Measurements from ENCODE around the gene IL2RA.
A peak's percentile ranks its signal among the peaks of the same experiment; 100 is the strongest.

The IL2RA gene

DNA sequence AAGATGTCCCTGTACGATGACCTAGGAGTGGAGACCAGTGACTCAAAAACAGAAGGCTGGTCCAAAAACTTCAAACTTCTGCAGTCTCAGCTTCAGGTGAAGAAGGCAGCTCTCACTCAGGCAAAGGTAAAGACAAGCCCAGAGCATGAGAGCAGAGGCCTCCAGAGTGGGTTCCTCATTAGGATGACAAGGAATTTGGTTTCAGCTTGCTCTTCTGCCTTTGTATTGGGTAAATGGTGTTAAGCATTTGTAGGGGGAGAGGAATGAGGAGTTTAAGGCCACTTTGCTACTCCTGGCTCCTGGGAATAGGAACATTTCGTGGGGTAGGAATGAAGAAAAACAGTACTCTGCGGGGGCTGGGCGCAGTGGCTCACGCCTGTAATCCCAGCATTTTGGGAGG, 34.9 kb upstream of the IL2RA start:
- Histone ChIP-seq H3K27me3 (ENCODE audit: insufficient read depth, low read length) (no peaks in the 10 kb centered on the region), H2AFZ (ENCODE audit: low read length, unreplicated experiment) (no peak overlapping the region), H3K36me3 (ENCODE audit: insufficient read depth, low read length) (peaks cover 14% of the 10 kb centered on the region), H3K79me2 (ENCODE audit: control insufficient read depth, insufficient read depth, low read length, unreplicated experiment) (peaks cover 76% of the 10 kb centered on the region), H3K27ac (ENCODE audit: low read depth, low read length) (no peak overlapping the region), H3K4me1 (ENCODE audit: control insufficient read depth, insufficient read depth, low read length, unreplicated experiment) (peaks cover 7% of the 10 kb centered on the region), H3K4me3 (ENCODE audit: low read depth, low read length) (no peak overlapping the region)

- Histone ChIP-seq H3K4me1 (ENCODE audit: control insufficient read depth, insufficient read depth, low read length, unreplicated experiment) (peaks cover 17% of the 10 kb centered on the region), H2AFZ (ENCODE audit: low read length, unreplicated experiment) (no peak overlapping the region), H3K4me3 (ENCODE audit: low read depth, low read length) (no peak overlapping the region), H3K79me2 (ENCODE audit: control insufficient read depth, insufficient read depth, low read length, unreplicated experiment) (peaks cover 79% of the 10 kb centered on the region), H3K27ac (ENCODE audit: low read depth, low read length) (no peak overlapping the region), H3K27me3 (ENCODE audit: insufficient read depth, low read length) (no peaks in the 10 kb centered on the region), H3K36me3 (ENCODE audit: insufficient read depth, low read length) (peaks cover 4% of the 10 kb centered on the region; the same call in 1 of the 2 replicates)
Measured at GRCh38 chr10:6095810-6096570, 33.8 kb upstream of the IL2RA start.

- H3K27me3 ChIP-seq (ENCODE audit: insufficient read depth, low read length) = no peaks in the 10 kb centered on the region
- H3K4me3 ChIP-seq (ENCODE audit: low read depth, low read length) = no peak overlapping the region
- H3K79me2 ChIP-seq (ENCODE audit: control insufficient read depth, insufficient read depth, low read length, unreplicated experiment) = peaks cover 88% of the 10 kb centered on the region
- H2AFZ ChIP-seq (ENCODE audit: low read length, unreplicated experiment) = no peak overlapping the region
- H3K36me3 ChIP-seq (ENCODE audit: insufficient read depth, low read length) = no peaks in the 10 kb centered on the region
- H3K4me1 ChIP-seq (ENCODE audit: control insufficient read depth, insufficient read depth, low read length, unreplicated experiment) = peaks cover 24% of the 10 kb centered on the region
- no peak overlapping the region for H3K27ac ChIP-seq (ENCODE audit: low read depth, low read length)
Measured at GRCh38 chr10:6092731-6093130, 30.6 kb upstream of the IL2RA start.

DNA sequence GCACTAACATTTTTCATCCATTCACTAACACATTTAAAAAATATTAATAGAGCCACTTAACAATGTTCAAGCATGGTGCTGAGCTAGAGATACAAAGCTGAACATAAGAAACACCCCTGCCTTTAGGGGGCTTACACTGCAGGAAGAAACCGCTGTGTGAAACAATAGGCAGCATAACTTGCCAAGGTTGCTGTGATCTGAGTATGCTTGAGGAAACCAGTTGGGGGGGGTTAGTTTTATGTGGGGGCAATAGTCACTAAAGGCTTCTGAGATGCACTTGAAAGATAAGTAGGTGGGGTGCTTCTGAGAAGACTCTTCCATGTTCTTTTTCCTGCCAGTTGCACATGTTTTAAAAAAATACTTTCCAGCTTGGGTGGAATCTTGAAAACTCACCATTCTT, 29.5 kb upstream of the IL2RA start:
- no peak overlapping the region for H3K27ac ChIP-seq (ENCODE audit: low read depth, low read length)
- no peaks in the 10 kb centered on the region for H3K27me3 ChIP-seq (ENCODE audit: insufficient read depth, low read length)
- no peak overlapping the region for H2AFZ ChIP-seq (ENCODE audit: low read length, unreplicated experiment)
- H3K36me3 ChIP-seq (ENCODE audit: insufficient read depth, low read length) = no peaks in the 10 kb centered on the region
- H3K79me2 ChIP-seq (ENCODE audit: control insufficient read depth, insufficient read depth, low read length, unreplicated experiment) = peaks cover 78% of the 10 kb centered on the region
- H3K4me1 ChIP-seq (ENCODE audit: control insufficient read depth, insufficient read depth, low read length, unreplicated experiment) = peaks cover 24% of the 10 kb centered on the region
- H3K4me3 ChIP-seq (ENCODE audit: low read depth, low read length) = no peak overlapping the region

DNA sequence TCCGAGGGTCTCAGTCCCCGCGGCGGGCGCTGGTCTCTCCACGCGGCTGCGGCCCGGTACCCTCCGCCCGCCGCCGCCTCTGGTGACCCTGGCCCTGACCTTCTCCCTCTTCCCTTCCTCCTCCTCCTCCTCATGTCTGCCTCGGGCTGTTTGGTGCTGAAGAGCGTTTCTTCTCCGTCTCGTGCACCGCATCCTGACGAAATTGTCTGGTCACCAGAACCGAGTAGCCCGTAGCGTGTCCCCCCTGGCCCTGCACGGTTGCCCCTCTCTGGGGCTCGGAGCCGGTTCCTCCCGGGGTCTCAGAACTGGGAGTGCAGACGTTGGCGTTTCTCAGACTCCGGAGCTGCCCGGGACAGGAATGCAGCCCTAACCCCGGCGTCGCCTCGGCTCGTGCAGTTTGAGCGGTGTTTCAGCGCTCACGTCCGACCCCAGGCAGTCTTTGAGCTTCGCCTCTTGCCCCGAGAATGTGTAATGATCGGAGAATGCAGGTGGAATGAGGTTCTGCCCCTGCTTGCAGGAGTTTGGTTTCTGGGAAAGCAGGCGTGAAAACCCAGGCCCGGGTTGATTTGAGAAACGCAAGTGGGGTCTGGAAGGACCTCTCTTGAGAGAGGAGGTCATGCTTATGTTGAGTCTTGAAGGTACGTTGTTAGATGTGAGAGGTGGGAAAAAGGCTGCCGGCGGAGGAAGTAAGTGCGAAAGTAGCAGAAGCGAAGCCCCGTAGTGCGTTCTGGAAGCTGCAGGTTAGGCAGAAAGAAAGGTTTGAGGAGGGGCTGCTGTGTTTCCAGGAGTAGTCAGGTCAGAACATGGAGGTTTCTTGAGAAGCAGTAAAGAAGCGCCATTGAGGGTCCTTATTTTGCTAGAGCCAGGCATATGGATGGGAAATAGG, 27.4 kb upstream of the IL2RA start:
- H3K36me3 ChIP-seq (ENCODE audit: insufficient read depth, low read length) = no peaks in the 10 kb centered on the region
- peaks cover 18% of the 10 kb centered on the region for H3K4me1 ChIP-seq (ENCODE audit: control insufficient read depth, insufficient read depth, low read length, unreplicated experiment)
- peak overlapping the region; percentile 68 for H2AFZ ChIP-seq (ENCODE audit: low read length, unreplicated experiment)
- H3K27me3 ChIP-seq (ENCODE audit: insufficient read depth, low read length) = no peaks in the 10 kb centered on the region
- peaks cover 57% of the 10 kb centered on the region for H3K79me2 ChIP-seq (ENCODE audit: control insufficient read depth, insufficient read depth, low read length, unreplicated experiment)
- peak overlapping the region; percentile 92 for H3K4me3 ChIP-seq (ENCODE audit: low read depth, low read length)
- peak overlapping the region; percentile 22; the same call in 1 of the 2 replicates for H3K27ac ChIP-seq (ENCODE audit: low read depth, low read length)

DNA sequence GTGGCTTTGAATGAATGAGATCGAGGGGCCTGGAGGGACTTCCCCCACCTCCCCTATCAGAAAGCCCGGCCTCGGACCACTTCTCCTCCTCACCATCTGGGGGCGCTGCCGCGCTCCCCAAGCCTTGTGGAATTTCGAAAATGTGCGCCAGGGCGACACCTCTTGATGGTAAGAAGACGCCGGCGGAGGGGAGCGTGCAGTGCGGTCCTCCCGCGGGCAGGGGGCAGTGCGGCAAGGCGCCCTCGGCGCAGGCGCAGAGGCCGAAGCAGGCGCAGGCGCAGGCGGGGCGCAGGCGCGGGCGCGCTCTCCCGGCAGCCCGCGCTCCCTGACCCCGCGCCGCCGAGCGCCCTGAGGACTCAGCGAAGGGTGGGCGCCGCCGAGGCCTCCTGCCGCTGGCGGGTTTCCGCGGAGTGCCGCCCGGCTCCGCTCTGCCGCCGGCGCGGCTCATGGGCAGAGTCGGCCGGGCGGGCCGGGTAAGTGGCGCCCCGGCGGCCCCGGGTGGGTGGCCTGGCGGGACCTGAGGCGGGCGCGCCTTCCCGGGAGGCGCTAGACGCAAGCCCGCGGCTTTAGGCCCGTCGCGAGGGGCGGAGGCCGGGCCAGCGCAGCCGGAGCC, 26.7 kb upstream of the IL2RA start, which contains the start of gene RBM17:
Gene RBM17 (plus strand): TSS at position 314 of the 613 bp plus-strand sequence. CDS start 8,032 bp downstream, outside the sequence.
- peak within 1 kb of the TSS; percentile 78 for H2AFZ ChIP-seq (ENCODE audit: low read length, unreplicated experiment)
- peak within 1 kb of the TSS; percentile 22; the same call in 1 of the 2 replicates for H3K27ac ChIP-seq (ENCODE audit: low read depth, low read length)
- H3K79me2 ChIP-seq (ENCODE audit: control insufficient read depth, insufficient read depth, low read length, unreplicated experiment) = peaks cover 50% of the 10 kb centered on the region

GRCh38 chr10:6086375-6087233, 24.4 kb upstream of the IL2RA start:
- H3K27me3 ChIP-seq (ENCODE audit: insufficient read depth, low read length) = peaks cover 15% of the 10 kb centered on the region
- peaks cover 18% of the 10 kb centered on the region for H3K4me1 ChIP-seq (ENCODE audit: control insufficient read depth, insufficient read depth, low read length, unreplicated experiment)
- peak overlapping the region; percentile 77 for H2AFZ ChIP-seq (ENCODE audit: low read length, unreplicated experiment)
- H3K36me3 ChIP-seq (ENCODE audit: insufficient read depth, low read length) = no peaks in the 10 kb centered on the region
- no peak overlapping the region for H3K27ac ChIP-seq (ENCODE audit: low read depth, low read length)
- no peak overlapping the region for H3K4me3 ChIP-seq (ENCODE audit: low read depth, low read length)
- H3K79me2 ChIP-seq (ENCODE audit: control insufficient read depth, insufficient read depth, low read length, unreplicated experiment) = peaks cover 27% of the 10 kb centered on the region

More for the DNA sequence above, 26.7 kb upstream of the IL2RA start, which contains the start of gene RBM17:
- H3K36me3 ChIP-seq (ENCODE audit: insufficient read depth, low read length) = no peaks in the 10 kb centered on the region
- no peaks in the 10 kb centered on the region for H3K27me3 ChIP-seq (ENCODE audit: insufficient read depth, low read length)
- peak within 1 kb of the TSS; percentile 92 for H3K4me3 ChIP-seq (ENCODE audit: low read depth, low read length)
- peaks cover 18% of the 10 kb centered on the region for H3K4me1 ChIP-seq (ENCODE audit: control insufficient read depth, insufficient read depth, low read length, unreplicated experiment)

DNA sequence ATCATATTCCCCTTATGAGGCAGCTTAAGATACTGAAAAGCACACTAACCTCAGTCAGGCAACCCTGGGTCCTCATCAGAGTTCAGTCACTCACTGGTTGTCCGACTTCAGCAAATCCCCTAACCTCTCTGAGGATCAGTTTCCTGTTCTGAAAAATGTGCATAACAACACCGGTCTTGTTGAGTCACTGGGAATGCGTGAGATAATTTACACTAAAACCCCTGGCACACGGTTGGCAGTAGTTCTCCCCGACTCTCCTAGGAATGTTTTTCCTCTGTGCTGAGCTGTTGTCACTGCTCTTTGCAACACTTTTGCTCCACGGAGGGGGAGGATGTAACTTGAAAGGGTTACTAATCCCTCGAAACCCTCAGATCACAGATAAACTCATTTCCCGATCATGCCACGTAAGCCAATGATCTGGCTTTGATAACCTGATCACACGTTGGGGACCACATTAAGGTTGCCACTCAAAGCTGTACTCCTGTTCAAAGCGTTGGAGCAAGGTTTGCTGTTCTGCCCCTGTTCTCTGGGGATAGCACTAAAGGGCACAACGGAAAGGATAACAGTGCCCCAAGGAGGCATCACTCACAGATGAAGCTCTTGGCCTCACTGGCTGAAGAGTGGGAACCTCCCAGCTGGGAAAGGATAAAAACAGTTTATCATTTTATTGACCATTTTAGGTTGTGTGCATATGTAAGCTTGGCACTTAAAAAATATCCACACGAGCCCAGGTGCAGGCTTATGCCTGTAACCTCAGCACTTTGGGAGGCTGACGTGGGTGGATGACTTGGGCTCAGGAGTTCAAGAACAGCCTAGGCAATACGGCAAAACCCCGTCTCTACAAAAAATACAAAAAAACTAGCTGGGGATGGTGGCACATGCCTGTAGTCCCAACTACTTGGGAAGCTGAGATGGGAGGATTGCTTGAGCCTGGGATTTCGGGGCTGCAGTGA, 21.6 kb upstream of the IL2RA start:
- Histone ChIP-seq H2AFZ (ENCODE audit: low read length, unreplicated experiment) (no peak overlapping the region), H3K4me1 (ENCODE audit: control insufficient read depth, insufficient read depth, low read length, unreplicated experiment) (peaks cover 6% of the 10 kb centered on the region), H3K79me2 (ENCODE audit: control insufficient read depth, insufficient read depth, low read length, unreplicated experiment) (no peaks in the 10 kb centered on the region), H3K27me3 (ENCODE audit: insufficient read depth, low read length) (peaks cover 21% of the 10 kb centered on the region), H3K4me3 (ENCODE audit: low read depth, low read length) (no peak overlapping the region), H3K27ac (ENCODE audit: low read depth, low read length) (no peak overlapping the region), H3K36me3 (ENCODE audit: insufficient read depth, low read length) (no peaks in the 10 kb centered on the region)

Data from ACC112 (cell line).